HepG2 (cell line): ENCODE results near the gene SRGAP3. TPM values are rescaled to one million over a fixed set of nuclear protein-coding genes. Genes with fewer than 3 reads are reported as not detected.

Experiments
- ATAC-seq: fragments of 200-7000 bp; cut with Tn5 transposase; 3 replicates; pipeline ENCODE4 v1.9.1; 2020; ENCODE audit warnings: mild to moderate bottlenecking, moderate library complexity
- BruUV-seq: library from RNA; stranded (reverse); fragments of 400-500 nt; replicated peaks from 2 replicates; lab custom pipeline; 2021; lab: Mats Ljungman, UMichigan
- CTCF ChIA-PET: fragments of 300-600 bp; formaldehyde crosslinking; extraction: SDS; loops from one replicate; lab custom pipeline; 2021; ENCODE audit warnings: low total read pairs, inconsistent platforms, low intra/inter-chr PET ratio; lab: Yijun Ruan, JAX
- POLR2A ChIA-PET: fragments of 350-600 bp; sonication (Branson Sonifier 250); formaldehyde crosslinking; loops from one replicate; lab custom pipeline; 2020; ENCODE audit warnings: antibody characterized with exemption, inconsistent platforms; lab: Yijun Ruan, JAX
- DNase-seq: peaks from one replicate; pipeline ENCODE4 v3.0.0-alpha.2; 2015; ENCODE audit warnings: low spot score
- FAIRE-seq: peaks from 3 replicates; lab custom pipeline; 2011; peaks lifted over from hg19 to GRCh38; lab: Jason Lieb, UNC
- H2AFZ ChIP-seq: one replicate; pipeline ENCODE4 v1.6.1; 2011; ENCODE audit warnings: low read length, inconsistent platforms
- H3K27ac ChIP-seq: fragments of 300-600 bp; 3 replicates; pipeline ENCODE4 v1.8.0; 2011; ENCODE audit warnings: mixed run types, mild to moderate bottlenecking, mixed read lengths, low read length, inconsistent platforms; ENCODE audit not compliant: insufficient read depth; ENCODE audit errors: extremely low read length
- H3K27me3 ChIP-seq, 2 experiments: fragments of 200-600 bp in 1 of 2; 2 replicates in 1 of 2; 3 replicates in 1 of 2; pipeline versions ENCODE4 v1.6.0 to v1.8.0; 2011; ENCODE audit warnings: low read length in 2 of 2, mild to moderate bottlenecking in 2 of 2, moderate library complexity in 2 of 2, inconsistent platforms in 1 of 2; ENCODE audit not compliant: insufficient read depth in 2 of 2, control insufficient read depth in 1 of 2
- H3K36me3 ChIP-seq, 2 experiments: fragments of 200-600 bp in 1 of 2; replicated peaks in 1 of 2; 2 replicates in 1 of 2; 3 replicates in 1 of 2; pipeline versions ENCODE4 v1.5.1 to v1.8.0; 2011; ENCODE audit warnings: low read length in 2 of 2, inconsistent platforms in 1 of 2; ENCODE audit not compliant: insufficient read depth in 2 of 2, control insufficient read depth in 1 of 2
- H3K4me1 ChIP-seq: 2 replicates; pipeline ENCODE4 v1.5.1; 2012; ENCODE audit warnings: low read length, inconsistent platforms; ENCODE audit not compliant: insufficient read depth
- H3K4me2 ChIP-seq: 2 replicates; pipeline ENCODE4 v1.6.0; 2011; ENCODE audit warnings: low read depth, low read length, inconsistent platforms
- H3K4me3 ChIP-seq, 3 experiments: fragments of 200-600 bp in 1 of 3; sonication (generic), shearing (Covaris generic) in 1 of 3; replicated peaks in 1 of 3; 2 replicates each; pipeline ENCODE4 v1.5.1; 2011 to 2016; ENCODE audit warnings: low read length in 3 of 3, inconsistent platforms in 2 of 3, low read depth in 2 of 3, mild to moderate bottlenecking in 2 of 3, control low read depth in 1 of 3, mixed read lengths in 1 of 3; ENCODE audit not compliant: insufficient read depth in 1 of 3
- H3K79me2 ChIP-seq: one replicate; pipeline ENCODE4 v1.6.1; 2011; ENCODE audit warnings: low read length, inconsistent platforms; ENCODE audit not compliant: insufficient read depth
- H3K9ac ChIP-seq: 2 replicates; pipeline ENCODE4 v1.6.0; 2011; ENCODE audit warnings: mild to moderate bottlenecking, low read depth, low read length, inconsistent platforms; ENCODE audit not compliant: insufficient read depth
- H3K9me3 ChIP-seq: 2 replicates; pipeline ENCODE4 v1.5.1; 2012; ENCODE audit warnings: mild to moderate bottlenecking, low read length
- H4K20me1 ChIP-seq: 2 replicates; pipeline ENCODE4 v1.6.0; 2011; ENCODE audit warnings: inconsistent platforms, mild to moderate bottlenecking, low read length, moderate library complexity; ENCODE audit not compliant: insufficient read depth
- GATA4 ChIP-seq: sonication (generic); IDR thresholded peaks from 2 replicates; pipeline ENCODE4 v1.6.1; 2016; ENCODE audit warnings: antibody characterized with exemption, low read depth, borderline replicate concordance
- KLF12 ChIP-seq: sonication (generic); formaldehyde crosslinking; IDR thresholded peaks from 2 replicates; pipeline ENCODE4 v1.4.0; 2020; ENCODE audit warnings: missing genetic modification reagents, borderline replicate concordance
- MEF2D ChIP-seq: sonication (generic); formaldehyde crosslinking; IDR thresholded peaks from 2 replicates; pipeline ENCODE4 v1.5.1; 2020; ENCODE audit warnings: mild to moderate bottlenecking, missing genetic modification reagents
- PHB2 ChIP-seq: fragments of 450-650 bp; IDR thresholded peaks from 2 replicates; pipeline ENCODE4 v1.6.1; 2018; ENCODE audit not compliant: partially characterized antibody
- PPARG ChIP-seq: conservative IDR thresholded peaks from 2 replicates; pipeline ENCODE4 v1.6.1; 2016; ENCODE audit warnings: missing biosample characterization, missing genetic modification reagents
- ZFP37 ChIP-seq: sonication (generic); formaldehyde crosslinking; IDR thresholded peaks from 2 replicates; pipeline ENCODE4 v1.4.0; 2020; ENCODE audit warnings: missing genetic modification reagents, borderline replicate concordance
- ZNF17 ChIP-seq: sonication (generic); formaldehyde crosslinking; IDR thresholded peaks from 2 replicates; pipeline ENCODE4 v1.5.0; 2020; ENCODE audit warnings: mild to moderate bottlenecking, missing genetic modification reagents
- ZNF547 ChIP-seq: sonication (generic); formaldehyde crosslinking; IDR thresholded peaks from 2 replicates; pipeline ENCODE4 v1.5.1; 2020; ENCODE audit warnings: mild to moderate bottlenecking, missing genetic modification reagents
- ZNF724P ChIP-seq: sonication (generic); formaldehyde crosslinking; IDR thresholded peaks from 2 replicates; pipeline ENCODE4 v1.8.0; 2022; ENCODE audit warnings: missing genetic modification reagents, borderline replicate concordance
- ZNF788 ChIP-seq: sonication (generic); formaldehyde crosslinking; IDR thresholded peaks from 2 replicates; pipeline ENCODE4 v1.5.0; 2020; ENCODE audit warnings: mild to moderate bottlenecking, missing genetic modification reagents, borderline replicate concordance
- WGBS: methylation state at CpG from one replicate; pipeline ENCODE4 v1.1.6; 2017; ENCODE audit warnings: low lambda C conversion rate; 5-methylcytosine and 5-hydroxymethylcytosine counted together
- in situ Hi-C: cut with HindIII; loops from 2 replicates; pipeline ENCODE4 v1.10.0; 2017; ENCODE audit warnings: low pct_unique_long_range_greater_than_20kb; ENCODE audit not compliant: extremely low pct_ligation_motif_present
- intact Hi-C: fragments of 100-400 bp; cut with micrococcal nuclease; formaldehyde crosslinking; loops from one replicate; pipeline ENCODE4 v1.10.0; 2022; ENCODE audit not compliant: unreplicated experiment
- polyA plus RNA-seq, 8 experiments: library from polyadenylated mRNA; depleted of rRNA in 3 of 8; stranded (reverse) in 7 of 8; unstranded in 1 of 8; fragments of >200 nt; fragmentation: Illumina TruSeq in 4 of 8; extraction: Trizol in 4 of 8; gene quantifications; 2 replicates each; pipeline versions ENCODE4 v1.2.1 to v1.2.3, GENCODE V29; 2011 to 2016; ENCODE audit warnings: low read depth in 4 of 8, missing spikeins in 1 of 8, mixed read lengths in 1 of 8; ENCODE audit not compliant: insufficient read depth in 1 of 8
- total RNA-seq, 5 experiments: library from RNA; depleted of rRNA; stranded (reverse); fragments of >200 nt; fragmentation: Illumina TruSeq; extraction: Trizol; gene quantifications; 2 replicates each; pipeline ENCODE4 v1.2.3, GENCODE V29; 2016; ENCODE audit warnings: low read depth in 1 of 5
- TF ChIP-seq, protein P1 (sequence below): sonication (generic); formaldehyde crosslinking; IDR thresholded peaks from 2 replicates; pipeline ENCODE4 v1.5.1; 2020; ENCODE audit warnings: missing genetic modification reagents, mild to moderate bottlenecking, borderline replicate concordance
- TF ChIP-seq, protein P2 (sequence below): sonication (generic); formaldehyde crosslinking; conservative IDR thresholded peaks from 2 replicates; pipeline ENCODE4 v1.4.0; 2020; ENCODE audit warnings: missing genetic modification reagents

SRGAP3 gene
- total and polyA plus RNA-seq, 2 of the 13 experiments (the other 11 are each of a cell fraction or from before 2014, with no cell fraction given) = 1.2 to 1.4 TPM

DNA sequence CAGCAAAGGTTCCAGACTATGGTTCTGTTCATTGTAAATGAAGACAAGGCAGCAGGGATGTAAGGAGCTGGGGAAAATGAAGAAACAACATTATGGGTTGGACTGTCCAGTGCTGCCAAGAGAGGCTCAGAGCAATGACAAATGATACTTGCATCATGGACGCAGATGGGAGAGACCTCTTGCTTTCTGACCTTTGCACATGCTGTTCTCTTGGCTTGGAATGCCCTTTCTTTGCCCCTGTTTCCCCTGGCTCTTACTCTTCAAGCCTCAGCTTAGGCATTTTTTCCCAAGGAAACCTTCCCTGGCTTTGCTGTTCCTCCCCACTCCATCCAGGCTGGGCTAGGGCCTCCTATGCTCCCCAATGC lies 226.2 kb downstream of the SRGAP3 start:
- POLR2A ChIA-PET = no interaction called here
- Histone ChIP-seq H4K20me1 (no peaks in the 10 kb centered on the region), H3K4me2 (no peak overlapping the region), H3K27me3 (peaks cover 0 to 1% of the 10 kb centered on the region in 2 experiments; a peak in 2 of 5 replicates), H3K36me3 (no peaks in the 10 kb centered on the region), H3K4me1 (no peaks in the 10 kb centered on the region), H3K27ac (no peak overlapping the region), H3K9me3 (no peaks in the 10 kb centered on the region), H3K4me3 (no peak overlapping the region), H2AFZ (no peak overlapping the region), H3K79me2 (no peaks in the 10 kb centered on the region), H3K9ac (no peak overlapping the region)
- ATAC-seq (no peak), FAIRE-seq (no peak), DNase-seq (no peak)
- no peak for TF ChIP-seq PPARG (CRISPR knock-in tag)
- TF ChIP-seq MEF2D (CRISPR knock-in tag) = no peak
- TF ChIP-seq, protein P1, sequence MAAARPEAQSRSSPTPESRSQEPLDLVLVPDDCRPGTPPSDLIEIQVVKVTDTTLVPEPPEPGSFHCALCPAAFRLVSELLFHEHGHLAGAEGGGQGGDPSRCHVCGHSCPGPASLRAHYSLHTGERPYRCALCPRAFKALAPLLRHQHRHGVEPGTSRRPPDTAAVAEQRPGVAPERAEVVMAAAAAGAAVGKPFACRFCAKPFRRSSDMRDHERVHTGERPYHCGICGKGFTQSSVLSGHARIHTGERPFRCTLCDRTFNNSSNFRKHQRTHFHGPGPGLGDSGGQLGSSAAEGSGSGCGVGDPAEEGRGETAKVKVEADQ (CRISPR knock-in tag) = no peak
- CTCF ChIA-PET = no interaction called here
- in situ Hi-C loops = no loop called here
- WGBS = 40% methylated on average over 1 of the region's 1 CpG
- no TSS peak for BruUV-seq
- intact Hi-C loops = no loop called here

DNA sequence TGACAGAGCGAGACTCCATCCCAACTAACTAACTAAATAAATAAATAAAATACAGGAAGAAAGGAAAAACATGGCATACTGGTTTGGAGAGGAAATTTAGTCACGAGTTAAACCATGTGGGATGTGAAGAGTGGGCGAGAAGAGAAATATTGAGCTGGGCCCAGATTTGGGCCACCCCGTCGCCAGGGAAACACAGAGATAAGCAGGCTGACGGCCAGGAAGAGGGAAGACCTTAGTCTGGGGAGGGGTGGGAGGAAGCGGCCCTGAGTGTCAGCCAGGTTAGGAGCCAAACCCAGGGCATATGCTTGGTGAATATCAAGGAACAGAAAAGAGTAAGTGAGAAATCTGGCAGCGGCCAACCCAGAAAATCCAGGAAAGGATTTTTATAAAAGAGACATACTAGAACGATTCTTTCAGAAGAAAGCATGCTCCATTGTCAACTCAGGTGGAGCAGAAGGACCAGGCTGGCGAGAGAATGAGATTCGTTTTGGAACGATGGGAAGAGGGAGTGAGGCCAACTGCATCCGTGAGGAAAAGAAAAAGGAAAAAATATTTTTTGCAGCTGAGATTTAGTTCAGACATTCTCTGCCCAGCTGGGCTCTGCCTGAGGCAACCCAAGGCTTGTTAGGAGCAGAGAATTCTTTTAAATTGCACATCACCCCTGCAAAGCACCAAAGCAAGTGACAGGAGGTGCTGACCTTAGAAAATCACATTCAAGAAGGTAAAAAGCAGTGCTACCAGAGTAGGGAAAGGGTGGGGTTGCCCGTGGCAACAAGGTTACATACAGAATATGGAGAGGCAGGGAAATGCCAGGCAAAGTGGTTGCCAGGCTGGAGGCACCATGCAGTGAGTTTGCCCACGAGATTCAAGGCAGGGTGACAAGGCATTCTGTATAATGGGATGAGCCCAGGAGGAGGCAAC lies 226.9 kb downstream of the SRGAP3 start:
- peaks cover 0 to 1% of the 10 kb centered on the region in 2 experiments; a peak in 2 of 5 replicates for H3K27me3 ChIP-seq
- H3K27ac ChIP-seq = no peak overlapping the region
- FAIRE-seq (no peak), ATAC-seq (no peak), DNase-seq (no peak)
- H3K9ac ChIP-seq = no peak overlapping the region
- ChIA-PET POLR2A (no interaction called here), CTCF (no interaction called here)
- BruUV-seq = no TSS peak
- intact Hi-C loops (no loop called here), in situ Hi-C loops (no loop called here)
- H3K4me3 ChIP-seq = no peak overlapping the region
- H3K36me3 ChIP-seq = no peaks in the 10 kb centered on the region
- no peaks in the 10 kb centered on the region for H3K9me3 ChIP-seq
- 43% methylated on average over 15 of the region's 15 CpGs for WGBS
- H2AFZ ChIP-seq = no peak overlapping the region
- H3K4me1 ChIP-seq = no peaks in the 10 kb centered on the region
- TF ChIP-seq PHB2 (no peak), ZNF788 (no peak), ZNF17 (CRISPR knock-in tag) (no peak), ZNF724P (CRISPR knock-in tag) (no peak), ZFP37 (CRISPR knock-in tag) (no peak), ZNF547 (no peak), KLF12 (CRISPR knock-in tag) (no peak), GATA4 (no peak)
- TF ChIP-seq, protein P2, sequence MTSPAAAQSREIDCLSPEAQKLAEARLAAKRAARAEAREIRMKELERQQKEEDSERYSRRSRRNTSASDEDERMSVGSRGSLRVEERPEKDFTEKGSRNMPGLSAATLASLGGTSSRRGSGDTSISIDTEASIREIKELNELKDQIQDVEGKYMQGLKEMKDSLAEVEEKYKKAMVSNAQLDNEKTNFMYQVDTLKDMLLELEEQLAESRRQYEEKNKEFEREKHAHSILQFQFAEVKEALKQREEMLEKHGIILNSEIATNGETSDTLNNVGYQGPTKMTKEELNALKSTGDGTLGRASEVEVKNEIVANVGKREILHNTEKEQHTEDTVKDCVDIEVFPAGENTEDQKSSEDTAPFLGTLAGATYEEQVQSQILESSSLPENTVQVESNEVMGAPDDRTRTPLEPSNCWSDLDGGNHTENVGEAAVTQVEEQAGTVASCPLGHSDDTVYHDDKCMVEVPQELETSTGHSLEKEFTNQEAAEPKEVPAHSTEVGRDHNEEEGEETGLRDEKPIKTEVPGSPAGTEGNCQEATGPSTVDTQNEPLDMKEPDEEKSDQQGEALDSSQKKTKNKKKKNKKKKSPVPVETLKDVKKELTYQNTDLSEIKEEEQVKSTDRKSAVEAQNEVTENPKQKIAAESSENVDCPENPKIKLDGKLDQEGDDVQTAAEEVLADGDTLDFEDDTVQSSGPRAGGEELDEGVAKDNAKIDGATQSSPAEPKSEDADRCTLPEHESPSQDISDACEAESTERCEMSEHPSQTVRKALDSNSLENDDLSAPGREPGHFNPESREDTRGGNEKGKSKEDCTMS (CRISPR knock-in tag) = no peak
- H4K20me1 ChIP-seq = no peaks in the 10 kb centered on the region
- no peaks in the 10 kb centered on the region for H3K79me2 ChIP-seq
- H3K4me2 ChIP-seq = no peak overlapping the region
